Natural killer cell (primary cell): ENCODE data around the gene TRIM41. TPM values are rescaled to one million over a fixed set of nuclear protein-coding genes. Genes with fewer than 3 reads are reported as not detected.

Experiments used
- ATAC-seq, 3 donors: fragments of 150-1000 bp in 2 of 3; fragments of 200-7000 bp in 1 of 3; cut with Tn5 transposase; 1 replicate in 1 of 3; 2 replicates in 2 of 3; pipeline ENCODE4 v1.10.0; 2021; ENCODE audit warnings: mild to moderate bottlenecking in 2 of 3, moderate library complexity in 2 of 3
- DNase-seq, 2 donors: peaks; one replicate each; pipeline versions ENCODE4 v3.0.0 to v3.0.0-alpha.2; 2013 to 2021; ENCODE audit warnings: mixed read lengths in 1 of 2
- H3K27ac ChIP-seq: one replicate; pipeline ENCODE4 v1.5.1; 2013; ENCODE audit warnings: mild to moderate bottlenecking, low read length
- H3K27me3 ChIP-seq: one replicate; pipeline ENCODE4 v1.6.1; 2013; ENCODE audit warnings: low read length; ENCODE audit not compliant: control insufficient read depth, insufficient read depth
- H3K36me3 ChIP-seq: one replicate; pipeline ENCODE4 v1.6.1; 2013; ENCODE audit warnings: low read length; ENCODE audit not compliant: control insufficient read depth, insufficient read depth
- H3K4me1 ChIP-seq: one replicate; pipeline ENCODE4 v1.6.1; 2013; ENCODE audit warnings: low read length; ENCODE audit not compliant: control insufficient read depth, insufficient read depth
- H3K4me3 ChIP-seq: one replicate; pipeline ENCODE4 v1.5.1; 2013; ENCODE audit warnings: low read length
- H3K9me3 ChIP-seq: one replicate; pipeline ENCODE4 v1.6.1; 2013; ENCODE audit warnings: low read length; ENCODE audit not compliant: control insufficient read depth, insufficient read depth
- H3K27ac Mint-ChIP-seq, 2 donors: one replicate each; pipeline ENCODE4 v1.8.0; 2022; ENCODE audit warnings: mild to moderate bottlenecking in 2 of 2, mixed read lengths in 2 of 2, moderate library complexity in 1 of 2
- H3K27me3 Mint-ChIP-seq, 2 donors: one replicate each; pipeline ENCODE4 v1.8.0; 2022; ENCODE audit warnings: low read depth in 2 of 2, mixed read lengths in 2 of 2
- H3K36me3 Mint-ChIP-seq: one replicate; pipeline ENCODE4 v1.8.0; 2022; ENCODE audit warnings: mixed read lengths
- H3K4me1 Mint-ChIP-seq, 2 donors: one replicate each; pipeline ENCODE4 v1.8.0; 2022; ENCODE audit warnings: mixed read lengths in 2 of 2
- H3K4me3 Mint-ChIP-seq: one replicate; pipeline ENCODE4 v1.8.0; 2022; ENCODE audit warnings: mild to moderate bottlenecking, moderate library complexity, mixed read lengths
- H3K9me3 Mint-ChIP-seq, 2 donors: one replicate each; pipeline ENCODE4 v1.8.0; 2022; ENCODE audit warnings: mixed read lengths in 2 of 2
- WGBS: methylation state at CpG from one replicate; pipeline ENCODE4 v1.1.7; 2013; ENCODE audit warnings: missing lambda C conversion rate; ENCODE audit not compliant: insufficient coverage; 5-methylcytosine and 5-hydroxymethylcytosine counted together
- intact Hi-C: fragments of 100-400 bp; cut with micrococcal nuclease; formaldehyde crosslinking; loops from one replicate; pipeline ENCODE4 v1.14.2; 2022
- total RNA-seq, 4 donors: library from RNA; stranded (reverse); fragments of 120-200 nt in 1 of 4; gene quantifications; one replicate each; pipeline versions ENCODE4 v1.2.3 to v1.2.4, GENCODE V29; 2013 to 2022
- TF ChIP-seq, protein P1 (sequence below): fragments of 200-600 bp; IDR thresholded peaks from one replicate; pipeline ENCODE4 v1.8.0; 2022; ENCODE audit warnings: antibody characterized with exemption

TRIM41 gene
- total RNA-seq, 3 donors from 2014 or later (not counting 1 experiment from before 2014, with no cell fraction given) = 33.4 to 41.6 (median 36.0) TPM

DNA sequence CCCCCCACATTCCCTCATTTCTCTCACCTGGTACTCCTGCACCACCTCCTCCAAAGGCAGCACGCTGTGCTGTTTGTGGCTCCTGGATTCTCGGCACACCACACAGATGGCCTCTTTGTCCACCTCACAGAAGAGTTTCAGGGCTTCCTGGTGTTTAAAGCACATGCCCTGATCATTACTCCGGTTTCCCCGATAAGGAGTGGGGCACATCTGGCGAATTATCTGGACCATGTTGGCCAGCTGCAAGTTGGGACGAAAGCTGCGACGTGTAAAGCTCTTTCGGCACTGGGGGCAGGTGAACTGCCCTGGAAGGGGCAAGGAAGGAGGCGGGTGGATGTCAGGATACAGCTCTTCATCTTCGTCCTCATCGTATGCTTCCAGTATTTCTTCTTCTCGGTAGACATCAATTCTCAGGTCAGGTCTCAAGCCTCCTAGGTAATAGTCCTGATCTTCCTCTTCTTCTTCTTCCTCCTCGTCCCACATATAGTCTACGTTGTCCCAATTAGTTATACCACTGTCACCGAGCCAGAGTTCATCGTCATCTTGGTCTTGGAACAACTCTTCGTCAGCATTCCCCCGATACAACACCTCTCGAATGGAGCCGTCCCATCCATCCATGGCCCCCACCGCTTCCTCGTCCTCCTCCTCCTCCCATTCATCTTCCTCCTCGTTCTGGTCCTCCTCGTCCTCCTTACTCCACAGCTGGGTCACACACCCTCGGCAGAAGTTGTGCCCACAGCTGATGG is 37.1 kb downstream of the TRIM41 start:
- Mint-ChIP-seq H3K4me3 (peak overlapping the region; percentile 99), H3K9me3 (no peaks in the 10 kb centered on the region), H3K27ac (peak overlapping the region; percentile 98 to 99), H3K36me3 (no peaks in the 10 kb centered on the region), H3K27me3 (no peaks in the 10 kb centered on the region), H3K4me1 (peaks cover 49 to 57% of the 10 kb centered on the region in 2 donors)
- H3K4me3 ChIP-seq = peak overlapping the region; percentile 92
- no peaks in the 10 kb centered on the region for H3K9me3 ChIP-seq
- H3K36me3 ChIP-seq = peaks cover 20% of the 10 kb centered on the region
- no peaks in the 10 kb centered on the region for H3K27me3 ChIP-seq
- no peak for ATAC-seq
- TF ChIP-seq, protein P1, sequence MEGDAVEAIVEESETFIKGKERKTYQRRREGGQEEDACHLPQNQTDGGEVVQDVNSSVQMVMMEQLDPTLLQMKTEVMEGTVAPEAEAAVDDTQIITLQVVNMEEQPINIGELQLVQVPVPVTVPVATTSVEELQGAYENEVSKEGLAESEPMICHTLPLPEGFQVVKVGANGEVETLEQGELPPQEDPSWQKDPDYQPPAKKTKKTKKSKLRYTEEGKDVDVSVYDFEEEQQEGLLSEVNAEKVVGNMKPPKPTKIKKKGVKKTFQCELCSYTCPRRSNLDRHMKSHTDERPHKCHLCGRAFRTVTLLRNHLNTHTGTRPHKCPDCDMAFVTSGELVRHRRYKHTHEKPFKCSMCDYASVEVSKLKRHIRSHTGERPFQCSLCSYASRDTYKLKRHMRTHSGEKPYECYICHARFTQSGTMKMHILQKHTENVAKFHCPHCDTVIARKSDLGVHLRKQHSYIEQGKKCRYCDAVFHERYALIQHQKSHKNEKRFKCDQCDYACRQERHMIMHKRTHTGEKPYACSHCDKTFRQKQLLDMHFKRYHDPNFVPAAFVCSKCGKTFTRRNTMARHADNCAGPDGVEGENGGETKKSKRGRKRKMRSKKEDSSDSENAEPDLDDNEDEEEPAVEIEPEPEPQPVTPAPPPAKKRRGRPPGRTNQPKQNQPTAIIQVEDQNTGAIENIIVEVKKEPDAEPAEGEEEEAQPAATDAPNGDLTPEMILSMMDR = no peak
- H3K27ac ChIP-seq = peak overlapping the region; percentile 98
- intact Hi-C loops = loop anchor here (2.0 to 5.0 kb wide), 2 partner anchors 69 to 458 kb away; partner anchors contain the start of gene MGAT1
- 4% methylated on average over 26 of the region's 26 CpGs for WGBS
- peaks cover 41% of the 10 kb centered on the region for H3K4me1 ChIP-seq
- DNase-seq = no peak

DNA sequence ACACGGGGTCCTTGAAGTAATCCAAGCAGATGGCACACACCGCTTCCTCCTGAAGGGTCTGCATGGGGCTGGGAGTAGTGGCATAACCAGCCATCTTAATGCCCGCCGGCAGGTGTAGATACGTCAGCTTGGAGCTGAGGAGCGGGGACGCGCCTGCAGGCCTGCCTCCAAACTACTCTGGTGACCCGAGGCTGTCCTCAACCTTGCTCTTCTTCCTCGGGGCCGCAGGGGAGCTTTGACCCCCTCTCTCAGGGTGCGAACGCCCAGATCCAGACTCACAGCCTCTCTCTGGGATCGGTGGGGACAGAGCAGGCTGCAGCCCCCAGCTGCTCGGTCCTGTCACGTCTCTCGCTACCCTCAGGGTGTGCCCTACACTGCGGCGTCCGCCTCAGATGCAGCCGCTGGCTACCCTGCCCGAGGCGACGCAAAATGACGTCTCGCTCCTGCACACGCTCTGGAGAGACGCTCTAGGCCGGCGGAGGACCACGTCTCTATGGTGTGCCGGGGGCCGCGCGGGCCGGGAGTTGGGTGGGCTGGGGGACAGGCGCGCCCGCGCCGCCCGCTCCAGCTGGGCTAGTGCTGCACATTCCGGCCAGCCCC is 37.7 kb downstream of the TRIM41 start, which contains the start of gene TRIM52:
Gene TRIM52 (minus strand): TSS at position 424 of the 600 bp plus-strand sequence. CDS start 330 bp downstream, at position 94.
- H3K4me1 ChIP-seq = peaks cover 41% of the 10 kb centered on the region

GRCh38 chr5:181261320-181262049 is 38.4 kb downstream of the TRIM41 start:
- Mint-ChIP-seq H3K4me3 (peak overlapping the region; percentile 99), H3K4me1 (peaks cover 39 to 49% of the 10 kb centered on the region in 2 donors), H3K9me3 (no peaks in the 10 kb centered on the region), H3K27me3 (no peaks in the 10 kb centered on the region), H3K36me3 (no peaks in the 10 kb centered on the region), H3K27ac (peak overlapping the region; percentile 98 to 99)
- under 1% methylated on average over 59 of the region's 59 CpGs for WGBS
- ATAC-seq (peak; percentile 62 to 63 (median 62)), DNase-seq (peak; percentile 71 to 86)
- peaks cover 41% of the 10 kb centered on the region for H3K4me1 ChIP-seq
- H3K27ac ChIP-seq = peak overlapping the region; percentile 98
- intact Hi-C loops = loop anchor here (1.0 to 5.0 kb wide), 4 partner anchors 18 to 459 kb away; partner anchors contain the start of genes MGAT1, RACK1 and TRIM41
- peak overlapping the region; percentile 92 for H3K4me3 ChIP-seq
- TF ChIP-seq, protein P1 = no peak
- H3K36me3 ChIP-seq = peaks cover 9% of the 10 kb centered on the region
- no peaks in the 10 kb centered on the region for H3K27me3 ChIP-seq
- no peaks in the 10 kb centered on the region for H3K9me3 ChIP-seq

More for the DNA sequence above, 37.7 kb downstream of the TRIM41 start, which contains the start of gene TRIM52:
- Mint-ChIP-seq H3K27me3 (no peaks in the 10 kb centered on the region), H3K36me3 (no peaks in the 10 kb centered on the region), H3K4me1 (peaks cover 45 to 56% of the 10 kb centered on the region in 2 donors), H3K4me3 (peak within 1 kb of the TSS; percentile 99), H3K27ac (peak within 1 kb of the TSS; percentile 98 to 99), H3K9me3 (no peaks in the 10 kb centered on the region)
- WGBS = under 1% methylated on average over 43 of the region's 43 CpGs
- Histone ChIP-seq H3K27me3 (no peaks in the 10 kb centered on the region), H3K36me3 (peaks cover 15% of the 10 kb centered on the region), H3K27ac (peak within 1 kb of the TSS; percentile 98), H3K9me3 (no peaks in the 10 kb centered on the region), H3K4me3 (peak within 1 kb of the TSS; percentile 92)
- intact Hi-C loops = loop anchor here (1.0 to 5.0 kb wide), 4 partner anchors 18 to 459 kb away; partner anchors contain the start of genes MGAT1, RACK1 and TRIM41
- ATAC-seq = peak; percentile 77 to 95 (median 83)
- peak; percentile 87 to 96 for DNase-seq
- TF ChIP-seq, protein P1 = no peak
